ENCODE results near the gene VEGFA. TPM values are rescaled to one million over a fixed set of nuclear protein-coding genes. Genes with fewer than 3 reads are reported as not detected.

VEGFA gene
- total and polyA plus RNA-seq, 2 of the 8 experiments (the other 6 are each of a cell fraction or from before 2014, with no cell fraction given) = 42.2 to 58.5 TPM

GRCh38 chr6:43749461-43749860 is 20.6 kb upstream of the VEGFA start (continued):
- no peak for TF ChIP-seq RBBP5 (IDR thresholded peaks at IDR 0.05; ENCODE audit: borderline replicate concordance, low read depth, low read length)
